GM23338 (cell line): ENCODE data around the gene NAPSA.

Experiments used
- ZNF331 ChIP-seq: fragments of 250-450 bp; sonication (Bioruptor Pico); IDR thresholded peaks from 2 replicates; pipeline ENCODE4 v1.5.0; 2020; ENCODE audit warnings: low read depth, mild to moderate bottlenecking, moderate library complexity
- TF ChIP-seq, protein P1 (sequence below), 2 experiments: fragments of 200-600 bp in 1 of 2; sonication (generic) in 1 of 2; conservative IDR thresholded peaks; 2 replicates each; pipeline versions ENCODE4 v1.5.1 to v1.6.1; 2016 to 2017; ENCODE audit warnings: antibody characterized with exemption in 2 of 2, low read depth in 2 of 2, mild to moderate bottlenecking in 2 of 2, moderate library complexity in 1 of 2

DNA sequence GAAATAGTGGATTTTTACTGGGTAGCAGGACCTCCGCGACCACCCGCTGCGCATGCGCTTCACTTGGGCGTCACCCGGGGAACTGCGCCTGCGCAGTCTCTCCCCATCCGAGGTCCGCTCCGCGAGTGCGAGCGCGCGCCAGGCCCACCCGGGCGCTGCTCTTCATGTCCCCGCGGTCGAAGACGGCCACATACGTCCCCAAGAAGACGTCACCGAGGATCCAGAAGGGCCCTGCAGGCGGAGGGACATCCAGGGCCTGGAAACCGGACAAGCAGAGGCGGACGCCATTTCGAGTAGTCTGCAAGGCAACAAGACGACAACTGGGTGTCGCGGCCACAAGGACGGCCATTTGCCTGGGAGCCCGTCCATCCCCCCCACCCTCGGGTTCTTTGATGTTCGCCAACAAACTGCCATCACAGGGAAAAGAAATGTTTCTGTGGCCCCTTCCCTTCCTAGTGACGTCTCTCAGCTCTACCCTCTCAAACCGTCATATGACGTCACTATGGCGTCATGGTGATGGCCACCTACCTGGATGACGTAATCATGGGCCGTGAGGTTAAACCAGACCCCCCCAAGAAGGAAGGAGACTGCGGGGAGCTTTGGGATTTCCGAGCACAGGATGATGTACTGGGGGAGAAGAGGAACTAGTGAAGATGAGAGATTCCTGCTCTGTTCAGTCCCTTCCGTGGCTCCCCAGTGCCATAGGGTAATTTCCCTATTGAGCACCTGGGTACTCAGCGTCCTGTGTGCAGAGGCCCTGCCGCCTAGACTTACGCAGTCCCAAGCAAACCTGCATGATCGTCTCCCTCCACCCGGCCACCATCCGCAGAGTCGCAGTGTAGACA is 6.7 kb downstream of the NAPSA start:
- TF ChIP-seq, protein P1, sequence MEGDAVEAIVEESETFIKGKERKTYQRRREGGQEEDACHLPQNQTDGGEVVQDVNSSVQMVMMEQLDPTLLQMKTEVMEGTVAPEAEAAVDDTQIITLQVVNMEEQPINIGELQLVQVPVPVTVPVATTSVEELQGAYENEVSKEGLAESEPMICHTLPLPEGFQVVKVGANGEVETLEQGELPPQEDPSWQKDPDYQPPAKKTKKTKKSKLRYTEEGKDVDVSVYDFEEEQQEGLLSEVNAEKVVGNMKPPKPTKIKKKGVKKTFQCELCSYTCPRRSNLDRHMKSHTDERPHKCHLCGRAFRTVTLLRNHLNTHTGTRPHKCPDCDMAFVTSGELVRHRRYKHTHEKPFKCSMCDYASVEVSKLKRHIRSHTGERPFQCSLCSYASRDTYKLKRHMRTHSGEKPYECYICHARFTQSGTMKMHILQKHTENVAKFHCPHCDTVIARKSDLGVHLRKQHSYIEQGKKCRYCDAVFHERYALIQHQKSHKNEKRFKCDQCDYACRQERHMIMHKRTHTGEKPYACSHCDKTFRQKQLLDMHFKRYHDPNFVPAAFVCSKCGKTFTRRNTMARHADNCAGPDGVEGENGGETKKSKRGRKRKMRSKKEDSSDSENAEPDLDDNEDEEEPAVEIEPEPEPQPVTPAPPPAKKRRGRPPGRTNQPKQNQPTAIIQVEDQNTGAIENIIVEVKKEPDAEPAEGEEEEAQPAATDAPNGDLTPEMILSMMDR (conservative IDR thresholded peaks at IDR 0.05; ENCODE audit: low read depth in 2 of 2): no peak
- TF ChIP-seq ZNF331 (CRISPR knock-in tag): no peak
